G401 (cell line): ENCODE data around the gene CLBA1. TPM values are rescaled to one million over a fixed set of nuclear protein-coding genes. Genes with fewer than 3 reads are reported as not detected.

Experiments used
- DNase-seq: peaks from one replicate; pipeline ENCODE4 v3.0.0-alpha.2; 2015; ENCODE audit warnings: low spot score
- in situ Hi-C: cut with HindIII; loops from 2 replicates; pipeline ENCODE4 v1.10.0; 2016; ENCODE audit warnings: low sequenced_read_pairs, mixed read lengths
- total RNA-seq: library from RNA; depleted of rRNA; stranded (reverse); fragments of >200 nt; shearing (Covaris generic); gene quantifications from 2 replicates; pipeline ENCODE4 v1.2.3, GENCODE V29; 2014

CLBA1 gene
- total RNA-seq, 1 experiment from 2014 or later = 18.0 TPM

DNA sequence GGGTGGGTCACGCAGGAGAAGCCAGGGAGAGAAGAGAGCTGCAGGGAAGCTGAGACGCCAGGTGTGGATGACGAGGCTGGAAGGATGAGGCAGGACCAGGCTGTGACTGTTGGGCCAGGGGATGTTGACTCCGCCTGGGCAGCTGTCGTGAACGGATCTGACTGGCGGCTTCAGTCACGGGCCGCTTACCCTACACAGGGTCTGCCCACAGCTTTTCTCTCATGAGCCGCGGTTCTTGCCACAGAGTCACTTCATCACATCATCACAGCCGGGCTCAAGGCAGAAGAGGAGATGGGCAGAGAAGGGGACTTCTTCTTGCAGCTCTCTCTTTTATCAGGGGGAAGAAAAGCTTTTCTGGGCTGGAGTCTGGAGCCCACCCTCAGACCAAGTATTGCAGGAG, 7.7 kb downstream of the CLBA1 start:
- no peak for DNase-seq
- in situ Hi-C loops = no loop called here

DNA sequence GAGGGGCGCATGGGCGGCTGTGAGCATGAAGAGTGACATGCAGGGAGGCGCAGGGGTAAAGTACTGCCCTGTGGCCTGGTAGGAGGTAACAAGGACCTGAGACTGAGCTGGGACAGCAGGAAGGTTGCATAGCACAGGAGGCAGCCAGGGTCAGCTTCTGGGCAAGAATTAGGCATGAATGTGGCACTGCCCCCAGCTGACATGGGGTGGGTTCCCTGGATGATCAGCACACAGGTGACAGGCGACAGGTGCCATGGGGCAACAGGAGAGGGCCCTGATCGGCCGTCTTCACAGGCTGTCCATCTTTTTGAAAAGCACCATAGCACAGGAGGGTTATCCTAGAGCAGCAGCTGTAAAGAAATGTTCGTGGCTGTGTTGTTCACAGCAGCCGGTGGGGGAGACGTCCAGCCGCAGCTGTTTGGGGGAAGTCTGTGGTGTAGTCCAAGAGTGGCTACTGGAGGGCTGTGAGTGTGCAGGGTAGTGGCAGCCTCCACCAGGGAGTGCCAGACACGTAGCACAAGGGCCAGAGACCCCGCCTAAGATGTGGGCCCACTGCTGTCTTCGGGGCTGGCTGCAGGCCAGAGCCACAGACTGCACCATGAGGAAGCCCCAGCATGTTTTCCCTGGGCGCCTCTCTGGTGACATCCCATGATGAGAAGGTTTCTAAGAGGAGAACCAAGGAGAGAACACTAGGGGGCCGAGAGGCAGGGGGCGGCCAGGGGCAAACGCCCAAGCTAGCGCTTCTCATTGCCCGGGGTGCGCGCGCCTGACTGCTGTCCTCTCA, 8.4 kb downstream of the CLBA1 start:
- in situ Hi-C loops = no loop called here
- DNase-seq = no peak

DNA sequence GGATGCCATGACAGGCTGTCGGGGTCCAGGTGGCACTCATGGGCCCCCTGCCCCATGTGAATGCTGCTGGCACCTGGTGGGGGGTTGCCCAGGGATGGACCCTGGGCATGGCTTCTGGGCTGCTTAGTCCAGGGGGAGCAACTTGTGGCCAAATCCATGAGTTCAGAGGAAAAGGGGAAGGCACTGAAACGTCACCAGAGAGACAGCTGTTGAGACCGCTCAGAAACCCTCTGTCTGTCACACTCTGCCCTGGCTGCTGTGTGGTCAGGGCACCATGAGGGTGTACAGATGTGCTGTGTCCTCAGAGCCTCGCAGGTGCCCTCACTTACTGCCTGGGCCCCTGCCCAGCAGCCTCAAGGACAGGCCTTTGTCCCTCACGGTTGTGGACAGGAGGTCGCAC, 9.4 kb downstream of the CLBA1 start:
- in situ Hi-C loops = no loop called here

GRCh38 chr14:104996032-104996431, 10.4 kb downstream of the CLBA1 start:
- in situ Hi-C loops = no loop called here
- no peak for DNase-seq

More for the DNA sequence above, 9.4 kb downstream of the CLBA1 start:
- DNase-seq = no peak

GRCh38 chr14:104996483-104996882, 10.9 kb downstream of the CLBA1 start:
- in situ Hi-C loops = no loop called here
- no peak for DNase-seq

- in situ Hi-C loops = no loop called here
- no peak for DNase-seq
These were observed 13.2 kb downstream of the CLBA1 start for GRCh38 chr14:104998801-104999200.

- no peak for DNase-seq
- in situ Hi-C loops = no loop called here
These were observed 13.8 kb downstream of the CLBA1 start for GRCh38 chr14:104999361-104999760.

DNA sequence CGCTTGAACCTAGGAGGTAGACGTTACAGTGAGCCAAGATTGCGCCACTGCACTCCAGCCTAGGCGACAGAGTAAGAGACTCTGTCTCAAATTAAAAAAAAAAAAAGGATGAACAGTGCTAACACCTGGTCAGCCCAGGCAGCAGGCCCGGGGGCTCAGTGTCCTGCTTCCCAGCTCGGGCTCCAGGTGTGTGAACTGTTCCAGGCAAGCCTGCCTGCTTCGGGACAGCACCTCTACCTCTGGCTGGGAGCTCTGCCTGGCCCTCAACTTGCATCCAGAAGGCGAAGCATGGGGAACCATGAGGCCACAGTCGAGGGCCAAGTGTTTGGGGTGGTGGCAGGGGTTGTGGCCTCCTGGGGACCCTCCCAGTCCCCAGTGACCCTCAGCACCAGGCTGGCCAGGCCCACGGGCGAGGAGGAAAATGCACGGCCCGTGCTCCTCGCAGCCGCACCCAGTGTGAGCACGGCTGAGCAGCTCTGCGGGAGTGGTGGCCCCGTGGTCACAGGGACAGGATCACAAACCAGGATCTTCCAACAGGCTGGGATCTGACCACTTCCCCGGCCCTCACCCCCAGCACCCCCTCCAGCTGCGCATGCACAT, 19.8 kb downstream of the CLBA1 start:
- DNase-seq = no peak
- in situ Hi-C loops = no loop called here

DNA sequence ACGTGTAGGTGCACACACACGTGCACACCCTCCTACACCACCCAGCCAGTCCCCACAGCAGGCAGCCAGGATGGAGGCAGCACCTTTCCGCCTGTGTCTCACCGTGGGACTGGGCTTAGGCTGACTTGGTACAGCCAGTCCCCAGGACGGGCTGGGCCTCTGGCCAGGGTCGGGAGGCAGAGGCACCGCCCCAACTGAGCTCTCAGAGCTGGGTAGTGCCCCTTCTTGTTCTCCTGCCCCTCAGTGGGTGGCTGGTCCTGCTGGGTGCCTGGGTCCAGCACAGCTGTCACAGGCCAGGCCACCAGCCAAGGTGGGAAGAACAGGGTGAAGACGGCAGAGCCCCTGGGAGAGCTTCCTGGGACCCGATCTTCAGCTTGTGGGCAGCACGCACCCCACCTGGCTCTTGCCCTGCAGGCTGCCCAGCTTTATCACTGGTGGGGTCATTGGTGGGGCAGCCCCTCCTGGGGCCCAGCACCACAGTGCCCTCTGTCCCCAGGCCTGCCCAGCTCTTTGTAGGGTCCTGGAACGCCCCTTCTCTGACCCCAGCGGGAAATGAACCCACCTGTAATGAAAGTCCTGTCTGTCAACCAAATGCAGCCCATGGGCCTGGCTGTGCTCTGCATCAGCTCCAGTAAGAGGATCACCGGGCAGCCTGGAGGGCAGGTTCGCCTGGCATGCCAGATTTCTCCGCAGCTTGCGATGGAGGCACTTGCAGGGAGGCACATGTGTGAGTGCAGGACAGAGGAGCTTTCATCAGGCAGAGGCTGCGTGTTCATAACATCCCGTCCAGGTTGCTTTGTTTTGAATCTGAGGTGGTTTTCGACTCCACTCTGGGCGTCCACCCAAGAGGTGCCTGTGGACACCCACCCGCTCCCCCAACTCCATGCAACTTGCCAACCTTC, 20.6 kb downstream of the CLBA1 start:
- in situ Hi-C loops = no loop called here
- DNase-seq = no peak

- in situ Hi-C loops = no loop called here
- no peak for DNase-seq
These were observed 21.4 kb downstream of the CLBA1 start for GRCh38 chr14:105006831-105007592.

GRCh38 chr14:105007593-105008264, 22.1 kb downstream of the CLBA1 start:
- in situ Hi-C loops = no loop called here
- no peak for DNase-seq

- no peak for DNase-seq
These were observed 24.5 kb downstream of the CLBA1 start for GRCh38 chr14:105010106-105010505.

DNA sequence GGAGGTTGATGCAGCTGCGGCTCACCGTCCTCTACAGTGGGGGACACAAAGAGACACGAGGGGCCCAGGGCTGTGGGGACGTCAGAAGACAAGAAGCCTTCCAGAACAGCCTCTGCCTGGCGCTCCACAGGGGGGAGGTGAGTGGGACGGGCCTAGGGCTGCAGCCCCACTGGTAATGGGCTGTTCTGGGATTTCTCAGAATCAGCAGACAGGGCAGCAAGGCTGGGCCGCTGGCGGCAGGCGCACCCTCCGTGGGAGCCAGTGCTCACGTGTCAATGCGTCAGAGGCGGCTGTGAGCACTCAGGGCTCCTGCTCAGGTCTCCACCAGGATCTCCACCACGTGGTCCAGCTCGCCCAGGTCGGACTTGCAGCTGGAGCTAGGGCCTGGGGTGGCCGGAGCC, 25.3 kb downstream of the CLBA1 start:
- no peak for DNase-seq
- in situ Hi-C loops = no loop called here

More at GRCh38 chr14:105010106-105010505, 24.5 kb downstream of the CLBA1 start:
- in situ Hi-C loops = no loop called here

DNA sequence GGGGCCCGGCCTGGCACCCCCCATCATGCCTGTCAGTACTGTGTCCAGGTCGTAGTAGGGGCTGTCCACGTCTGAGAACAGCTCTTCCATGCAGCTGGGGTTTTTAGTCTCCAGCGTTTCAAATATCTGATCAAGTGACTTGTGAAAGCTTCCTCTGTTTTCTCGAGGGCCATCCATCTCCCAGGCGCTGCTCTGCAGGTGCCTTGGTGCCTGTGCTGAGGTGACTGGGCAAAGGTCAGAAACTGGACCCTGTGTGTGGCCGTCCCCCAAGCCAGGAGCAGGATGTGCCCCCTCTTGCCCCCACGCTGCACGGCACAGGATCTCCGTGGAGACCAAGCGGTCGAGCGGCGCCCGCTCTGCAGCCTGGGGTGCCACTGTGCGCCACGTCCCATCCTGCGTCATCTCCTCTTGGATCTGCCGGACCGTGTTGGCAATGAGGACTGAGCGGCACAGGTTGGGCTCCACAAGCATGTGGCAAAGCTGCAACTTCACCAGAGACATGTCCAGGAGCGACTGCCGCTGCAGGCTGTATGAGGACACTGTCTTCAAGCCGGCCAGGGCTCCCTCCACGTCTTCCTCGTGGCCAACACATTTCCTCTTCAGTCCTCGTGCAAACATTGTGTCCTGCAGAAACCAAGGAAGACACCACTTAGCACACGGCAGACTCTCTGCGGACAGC, 25.9 kb downstream of the CLBA1 start:
- peak; percentile 50 for DNase-seq
- in situ Hi-C loops = no loop called here

DNA sequence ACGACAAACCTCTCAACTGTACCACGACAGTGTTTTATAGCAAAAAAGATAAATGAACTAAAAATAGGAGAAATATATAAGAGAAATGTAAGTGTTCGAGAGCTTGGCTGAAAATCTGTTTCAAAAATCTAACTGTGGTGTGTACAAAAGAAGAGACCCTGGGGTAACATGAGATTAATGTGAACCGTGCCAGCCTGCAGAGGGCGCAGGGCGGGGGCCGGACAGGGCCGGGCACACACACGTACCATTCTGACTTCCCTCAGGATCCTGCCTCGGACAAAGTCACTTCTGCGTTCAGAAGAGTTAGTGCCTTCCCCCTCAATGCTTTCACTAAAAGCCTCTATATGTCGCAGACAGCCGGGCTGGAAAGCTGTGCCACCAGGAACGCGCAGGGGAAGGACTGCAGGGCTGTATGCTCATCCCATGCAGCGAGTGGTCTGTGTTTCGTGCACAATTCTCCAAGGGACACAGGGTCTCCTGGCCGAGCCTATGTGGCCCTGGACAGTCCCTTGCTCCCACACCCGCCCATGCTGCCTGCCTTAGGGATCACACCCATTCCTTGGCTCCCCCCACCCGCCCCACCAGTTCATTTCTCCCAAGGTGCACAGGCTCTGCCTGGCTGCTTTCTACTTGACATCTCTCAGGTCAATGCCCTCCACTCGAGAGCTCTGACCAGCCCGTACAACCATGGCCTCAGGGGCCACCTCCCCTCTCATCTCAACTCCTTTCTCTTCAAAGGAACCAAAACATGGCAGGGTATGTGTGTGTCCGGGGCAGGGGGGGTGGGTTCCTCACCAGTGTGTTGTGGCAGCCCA, 26.8 kb downstream of the CLBA1 start:
- DNase-seq = peak; percentile 61
- in situ Hi-C loops = no loop called here

DNA sequence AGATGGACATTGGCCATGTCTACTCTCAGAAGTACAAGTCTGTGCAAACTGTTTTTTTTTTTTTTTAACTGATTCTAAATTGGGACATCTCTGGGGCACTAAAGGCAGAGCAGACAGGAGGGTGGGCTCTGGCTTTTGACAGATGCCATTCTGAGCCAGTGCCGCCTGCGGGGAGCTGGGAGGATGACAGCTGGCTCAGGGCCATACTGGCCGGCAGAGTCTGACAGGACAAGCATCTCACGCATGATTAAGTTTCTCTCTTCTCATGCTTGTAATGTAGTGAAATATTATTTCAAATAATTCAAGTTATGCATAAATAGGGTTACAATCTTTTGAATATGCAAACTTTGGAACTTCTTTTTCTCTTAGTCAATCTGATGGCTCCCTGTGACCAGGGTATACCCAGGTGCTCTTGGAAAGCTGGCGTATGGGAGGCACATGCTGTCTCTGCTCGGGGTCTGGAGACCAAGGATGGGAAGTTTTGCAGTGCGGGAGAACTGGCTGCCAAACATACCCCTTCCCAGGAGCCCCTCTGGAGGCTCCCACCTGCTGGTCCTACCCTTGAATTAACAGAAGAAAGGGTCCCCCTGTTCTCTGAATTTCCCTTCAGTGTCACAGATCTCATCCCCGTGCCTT, 27.7 kb downstream of the CLBA1 start:
- peak; percentile 52 for DNase-seq
- in situ Hi-C loops = no loop called here

GRCh38 chr14:105014032-105014431, 28.4 kb downstream of the CLBA1 start:
- DNase-seq = no peak
- in situ Hi-C loops = no loop called here
